DND-41 (cell line): ENCODE data around the gene CSNK1A1.

Experiments
- EZH2 ChIP-seq: IDR thresholded peaks from 3 replicates; pipeline ENCODE4 v1.6.1; 2012; ENCODE audit warnings: borderline replicate concordance, low read depth, mild to moderate bottlenecking, moderate library complexity, low read length, inconsistent platforms; ENCODE audit not compliant: severe bottlenecking
- TF ChIP-seq, protein P1 (sequence below): IDR thresholded peaks from 2 replicates; pipeline ENCODE4 v1.5.1; 2012; ENCODE audit warnings: borderline replicate concordance, low read length, moderate library complexity, mild to moderate bottlenecking; ENCODE audit not compliant: poor library complexity, severe bottlenecking; ENCODE audit errors: extremely low read depth

DNA sequence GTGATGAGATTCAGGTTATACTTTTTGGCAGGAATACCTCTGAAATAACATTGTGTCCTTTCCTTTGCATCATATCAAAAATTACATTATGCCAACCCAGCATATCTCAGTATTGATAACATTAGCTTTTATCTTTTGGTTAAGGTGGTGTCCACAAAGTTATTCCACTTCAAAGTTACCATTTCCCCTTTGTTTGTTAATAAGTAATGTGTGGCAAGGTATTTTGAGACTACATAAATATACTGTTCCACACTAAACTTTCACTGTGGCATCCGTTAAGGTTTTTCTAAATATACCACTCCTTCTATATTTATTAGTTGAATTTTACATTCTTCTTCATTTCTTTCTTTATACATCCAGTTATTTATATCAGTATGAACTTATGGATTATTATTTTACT, 16.0 kb upstream of the CSNK1A1 start:
- TF ChIP-seq, protein P1, sequence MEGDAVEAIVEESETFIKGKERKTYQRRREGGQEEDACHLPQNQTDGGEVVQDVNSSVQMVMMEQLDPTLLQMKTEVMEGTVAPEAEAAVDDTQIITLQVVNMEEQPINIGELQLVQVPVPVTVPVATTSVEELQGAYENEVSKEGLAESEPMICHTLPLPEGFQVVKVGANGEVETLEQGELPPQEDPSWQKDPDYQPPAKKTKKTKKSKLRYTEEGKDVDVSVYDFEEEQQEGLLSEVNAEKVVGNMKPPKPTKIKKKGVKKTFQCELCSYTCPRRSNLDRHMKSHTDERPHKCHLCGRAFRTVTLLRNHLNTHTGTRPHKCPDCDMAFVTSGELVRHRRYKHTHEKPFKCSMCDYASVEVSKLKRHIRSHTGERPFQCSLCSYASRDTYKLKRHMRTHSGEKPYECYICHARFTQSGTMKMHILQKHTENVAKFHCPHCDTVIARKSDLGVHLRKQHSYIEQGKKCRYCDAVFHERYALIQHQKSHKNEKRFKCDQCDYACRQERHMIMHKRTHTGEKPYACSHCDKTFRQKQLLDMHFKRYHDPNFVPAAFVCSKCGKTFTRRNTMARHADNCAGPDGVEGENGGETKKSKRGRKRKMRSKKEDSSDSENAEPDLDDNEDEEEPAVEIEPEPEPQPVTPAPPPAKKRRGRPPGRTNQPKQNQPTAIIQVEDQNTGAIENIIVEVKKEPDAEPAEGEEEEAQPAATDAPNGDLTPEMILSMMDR = no peak
- no peak for TF ChIP-seq EZH2
